ENCODE results near the gene ABCG1. TPM values are rescaled to one million over a fixed set of nuclear protein-coding genes. Genes with fewer than 3 reads are reported as not detected.

Gene ABCG1
- total and polyA plus RNA-seq, 12 donors = 5.5 to 26.2 (median 14.6) TPM

DNA sequence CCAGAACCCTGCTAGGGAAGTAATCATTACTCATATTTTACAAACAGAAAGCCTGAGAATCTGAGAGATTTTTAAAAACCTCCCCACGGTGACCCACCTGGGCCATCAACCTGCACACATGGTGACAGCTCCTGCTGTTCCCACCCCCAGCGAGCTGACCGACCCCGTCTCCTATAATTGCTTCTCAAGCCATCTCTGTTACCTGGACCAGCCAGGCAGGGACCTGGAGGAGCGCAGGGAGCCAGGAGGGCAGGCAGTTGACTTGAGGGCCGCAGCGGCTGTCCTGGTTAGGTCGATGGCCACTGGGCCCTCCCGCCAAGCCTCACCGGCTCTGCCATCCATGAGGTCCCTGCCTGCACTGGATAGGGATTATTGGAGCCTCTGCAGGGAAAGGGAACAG, 124.2 kb downstream of the ABCG1 start:
- no peaks in the 10 kb centered on the region for H3K9me3 ChIP-seq
- no peak overlapping the region for H3K27ac ChIP-seq
- intact Hi-C loops (cut with DNase I) = loop anchor here in 3 of 10 donors (10.0 kb wide), 2 partner anchors 92 to 102 kb away; no protein-coding TSS in a partner anchor
- peaks cover 0 to 22% (median 3%) of the 10 kb centered on the region in 7 donors for H3K27me3 ChIP-seq
- no peak for TF ChIP-seq CTCF (IDR thresholded peaks at IDR 0.05)
- H3K36me3 ChIP-seq = no peaks in the 10 kb centered on the region
- WGBS, 2 donors = 83 to 87% methylated on average over 10 of the region's 10 CpGs
- no peak for DNase-seq
- no peak overlapping the region for H3K4me3 ChIP-seq
- ATAC-seq = no peak
- peaks cover 0 to 2% (median 0%) of the 10 kb centered on the region in 9 donors for H3K4me1 ChIP-seq

GRCh38 chr21:42343556-42343955, 124.6 kb downstream of the ABCG1 start:
- Histone ChIP-seq H3K4me1 (no peaks in the 10 kb centered on the region), H3K27me3 (peaks cover 0 to 25% (median 4%) of the 10 kb centered on the region in 7 donors), H3K27ac (no peak overlapping the region), H3K9me3 (no peaks in the 10 kb centered on the region), H3K36me3 (no peaks in the 10 kb centered on the region), H3K4me3 (no peak overlapping the region)
- WGBS, 2 donors = 87% methylated on average over 6 of the region's 6 CpGs
- intact Hi-C loops (cut with DNase I) = loop anchor here in 3 of 10 donors (10.0 kb wide), 2 partner anchors 91 to 101 kb away; no protein-coding TSS in a partner anchor
- TF ChIP-seq CTCF (IDR thresholded peaks at IDR 0.05) = no peak
- ATAC-seq (no peak), DNase-seq (no peak)

DNA sequence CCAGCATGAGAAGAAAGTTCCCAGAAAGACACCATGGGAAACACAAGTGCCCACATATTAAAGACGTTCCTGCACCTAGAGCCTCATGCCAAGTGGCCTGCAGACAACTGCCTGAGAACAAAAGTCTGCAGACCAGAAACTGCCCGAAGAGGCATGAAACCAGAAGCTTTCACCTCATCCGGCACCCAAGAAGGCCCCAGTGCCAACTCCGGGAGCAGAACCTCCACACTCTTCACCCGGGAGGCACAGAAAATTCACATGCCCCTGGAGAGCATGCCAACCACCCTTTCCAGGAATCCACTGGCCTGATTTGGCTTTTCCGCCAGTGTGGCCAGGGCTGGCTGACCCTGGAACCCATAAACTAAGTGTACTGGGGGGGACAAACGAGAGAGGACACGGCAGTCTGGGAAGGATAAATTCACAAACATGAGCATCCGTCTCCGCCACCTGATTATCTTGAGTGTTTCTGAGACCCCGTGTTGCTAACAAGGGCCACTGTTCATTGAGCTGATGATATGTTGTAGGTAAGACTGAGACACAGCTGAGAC, 125.1 kb downstream of the ABCG1 start:
- no peak for TF ChIP-seq CTCF (IDR thresholded peaks at IDR 0.05)
- WGBS, 2 donors = 80 to 90% methylated on average over 11 of the region's 11 CpGs
- intact Hi-C loops (cut with DNase I) = loop anchor here in 3 of 10 donors (10.0 kb wide), 2 partner anchors 91 to 101 kb away; no protein-coding TSS in a partner anchor
- no peak for DNase-seq
- no peak overlapping the region for H3K27ac ChIP-seq
- peaks cover 0 to 29% (median 7%) of the 10 kb centered on the region in 7 donors for H3K27me3 ChIP-seq
- ATAC-seq = no peak
- H3K4me3 ChIP-seq = no peak overlapping the region
- H3K36me3 ChIP-seq = no peaks in the 10 kb centered on the region
- no peaks in the 10 kb centered on the region for H3K9me3 ChIP-seq
- H3K4me1 ChIP-seq = no peaks in the 10 kb centered on the region

GRCh38 chr21:42344631-42345030, 125.7 kb downstream of the ABCG1 start:
- TF ChIP-seq CTCF (IDR thresholded peaks at IDR 0.05) = no peak
- no peaks in the 10 kb centered on the region for H3K4me1 ChIP-seq
- peaks cover 0 to 29% (median 9%) of the 10 kb centered on the region in 7 donors for H3K27me3 ChIP-seq
- no peak overlapping the region for H3K4me3 ChIP-seq
- WGBS, 2 donors = 68 to 71% methylated on average over 4 of the region's 4 CpGs
- no peaks in the 10 kb centered on the region for H3K36me3 ChIP-seq
- H3K27ac ChIP-seq = no peak overlapping the region
- H3K9me3 ChIP-seq = no peaks in the 10 kb centered on the region
- DNase-seq (no peak), ATAC-seq (no peak)
- intact Hi-C loops (cut with DNase I) = loop anchor here in 3 of 10 donors (10.0 kb wide), 2 partner anchors 90 to 100 kb away; no protein-coding TSS in a partner anchor

Data from heart right ventricle (tissue), 16 donors.